Measurements from ENCODE around the gene AGAP2.
"Not testable (repeated sequence)": the region's sequence is repeated elsewhere in the genome, so short reads cannot be mapped to it uniquely, and the experiment has no call there.

AGAP2 gene

DNA sequence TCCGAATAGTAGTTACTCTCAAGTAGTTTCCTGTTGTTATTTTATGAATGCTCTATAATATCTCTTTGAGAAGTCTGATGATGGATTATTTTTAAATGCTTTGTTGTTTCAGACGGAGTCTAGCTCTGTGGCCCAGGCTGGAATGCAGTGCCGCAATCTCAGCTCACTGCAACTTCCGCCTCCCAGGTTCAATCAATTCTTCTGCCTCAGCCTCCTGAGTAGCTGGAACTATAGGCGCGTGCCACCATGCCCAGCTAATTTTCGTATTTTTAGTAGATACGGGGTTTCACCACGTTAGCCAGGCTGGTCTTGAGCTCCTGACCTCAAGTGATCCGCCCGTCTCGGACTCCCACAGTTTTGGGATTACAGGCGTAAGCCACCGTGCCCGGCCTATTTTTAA, 46.0 kb downstream of the AGAP2 start:
- no peak for DNase-seq

DNA sequence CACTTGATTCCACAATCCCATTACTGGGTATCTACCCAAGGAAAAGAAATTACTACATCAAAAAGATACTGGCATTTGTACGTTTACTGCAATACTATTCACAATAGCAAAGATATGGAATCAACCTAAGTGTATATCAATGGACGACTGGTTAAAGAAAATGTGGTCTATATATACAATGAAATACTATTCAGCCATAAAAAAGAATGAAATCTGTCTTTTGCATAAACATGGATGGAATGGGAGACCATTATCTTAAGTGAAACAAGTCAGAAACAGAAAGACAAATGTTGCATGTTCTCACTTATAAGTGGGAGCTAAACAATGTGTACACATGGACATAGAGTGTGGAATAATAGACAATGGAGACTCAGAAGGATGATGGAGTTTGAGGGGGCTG, 49.6 kb downstream of the AGAP2 start:
- DNase-seq, result no peak

DNA sequence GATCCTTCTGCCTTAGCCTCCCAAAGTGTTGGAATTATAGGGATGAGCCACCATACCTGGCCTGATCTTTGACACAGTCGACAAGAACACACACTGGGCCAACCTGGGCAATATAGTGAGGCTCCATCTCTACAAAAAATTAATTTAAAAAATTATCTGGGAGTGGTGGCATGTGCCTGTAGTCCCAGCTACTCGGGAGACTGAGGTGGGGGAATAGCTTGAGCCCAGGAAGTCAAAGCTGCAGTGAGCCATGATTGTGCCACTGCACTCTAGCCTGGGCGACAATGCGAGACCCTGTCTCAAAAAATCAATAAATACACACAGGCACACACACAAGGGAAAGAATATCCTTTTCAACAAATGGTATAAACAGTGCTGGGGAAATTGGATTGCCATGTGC, 50.7 kb downstream of the AGAP2 start:
- DNase-seq, result no peak

DNA sequence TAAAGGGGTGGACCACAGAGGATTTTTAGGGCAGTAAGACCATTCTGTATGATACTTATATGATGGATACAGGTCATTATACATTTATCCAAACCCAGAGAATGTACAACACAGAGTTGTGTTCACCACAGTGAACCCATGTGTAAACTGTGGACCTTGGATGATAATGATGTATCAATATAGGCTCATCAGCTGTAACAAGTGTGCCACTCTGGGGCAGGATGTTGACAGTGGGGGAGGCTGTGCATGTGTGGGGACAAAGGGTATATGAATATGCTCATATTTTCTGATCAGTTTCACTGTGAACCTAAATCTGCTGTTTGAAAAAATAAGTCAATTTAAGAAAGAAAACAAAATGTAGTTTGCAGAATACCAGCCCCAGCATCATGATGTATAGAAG, 58.8 kb downstream of the AGAP2 start:
- DNase-seq, result no peak

DNA sequence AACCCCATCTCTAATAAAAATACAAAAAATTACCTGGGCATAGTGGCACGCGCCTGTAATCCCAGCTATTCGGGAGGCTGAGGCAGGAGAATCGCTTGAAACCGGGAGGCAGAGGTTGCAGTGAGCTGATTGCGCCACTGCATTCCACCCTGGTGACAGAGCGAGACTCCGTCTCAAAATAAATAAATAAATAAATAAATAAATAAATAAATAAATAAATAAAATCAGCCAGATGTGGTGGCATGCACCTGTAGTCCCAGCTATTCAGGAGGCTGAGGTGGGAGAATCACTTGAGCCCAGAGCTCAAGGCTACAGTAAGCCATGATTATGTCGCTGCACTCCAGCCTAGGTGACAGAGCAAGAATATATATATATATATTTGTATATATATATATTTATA, 60.6 kb downstream of the AGAP2 start:
- not testable (repeated sequence) for DNase-seq

DNA sequence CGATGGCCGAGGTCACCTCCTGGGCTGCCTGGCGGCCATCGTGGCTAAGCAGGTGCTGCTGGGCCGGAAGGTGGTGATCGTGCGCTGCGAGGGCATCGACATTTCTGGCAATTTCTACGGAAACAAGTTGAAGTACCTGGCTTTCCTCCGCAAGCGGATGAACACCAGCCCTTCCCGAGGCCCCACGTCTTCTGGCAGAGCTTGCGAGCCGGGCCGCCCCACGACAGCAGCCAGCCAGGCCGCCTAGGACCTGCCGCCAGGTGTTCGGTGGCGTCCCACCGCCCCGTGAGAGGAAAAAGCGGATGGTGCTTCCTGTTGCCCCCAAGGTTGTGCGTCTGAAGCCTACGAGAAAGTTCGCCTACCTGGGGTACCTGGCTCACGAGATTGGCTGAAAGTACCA, 63.9 kb downstream of the AGAP2 start:
- DNase-seq, result no peak
